ENCODE measurements around the gene ASB4.

DNA sequence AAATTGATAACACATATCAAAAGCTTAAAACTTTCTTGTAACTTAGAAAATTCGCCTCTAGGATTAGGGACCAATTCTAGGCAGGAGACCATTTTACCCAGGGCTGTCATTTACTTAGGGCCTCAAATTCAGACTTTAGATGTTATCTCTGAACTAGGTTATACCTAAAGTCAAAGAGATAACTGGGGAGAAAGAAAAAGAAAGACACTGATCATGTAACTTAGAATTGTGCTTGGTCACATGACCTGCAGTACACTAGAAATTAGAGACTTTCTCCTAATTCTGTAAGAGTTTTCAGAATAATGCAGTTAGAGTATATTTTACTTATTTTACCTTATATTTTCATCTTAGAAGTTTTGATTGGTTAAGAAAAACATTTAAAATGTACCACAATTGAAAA lies 16.7 kb downstream of the ASB4 start:
- TF ChIP-seq POLR2A (IDR thresholded peaks at IDR 0.05; ENCODE audit: low read depth, low read length) (no peak), POLR2AphosphoS5 (IDR thresholded peaks at IDR 0.05; ENCODE audit: low read depth, low read length) (no peak)
